HEK293 (cell line): Measurements from ENCODE around the gene DUXA.
A peak's percentile ranks its signal among the peaks of the same experiment; 100 is the strongest.
"Not testable (repeated sequence)": the region's sequence is repeated elsewhere in the genome, so short reads cannot be mapped to it uniquely, and the experiment has no call there.

Source experiments
- CTCF ChIA-PET: fragments of 350-600 bp; formaldehyde crosslinking; extraction: SDS; loops from one replicate; lab custom pipeline; 2021; ENCODE audit warnings: antibody characterized with exemption; lab: Yijun Ruan, JAX
- POLR2A ChIA-PET: fragments of 300-600 bp; formaldehyde crosslinking; extraction: SDS; loops from one replicate; lab custom pipeline; 2020; ENCODE audit warnings: antibody characterized with exemption, inconsistent platforms; lab: Yijun Ruan, JAX
- H3K27ac ChIP-seq: fragments of 200-500 bp; sonication (Bioruptor generic); 2 replicates; pipeline ENCODE4 v1.5.1; 2014; ENCODE audit warnings: low read depth, low read length, control low read depth, inconsistent platforms; ENCODE audit errors: extremely low read depth
- H3K36me3 ChIP-seq, 2 experiments: fragments of 200-500 bp in 1 of 2; sonication (Bioruptor generic) in 1 of 2; 1 replicate in 1 of 2; 2 replicates in 1 of 2; pipeline ENCODE4 v1.5.1; 2014 to 2017; ENCODE audit warnings: inconsistent platforms in 2 of 2, low read length in 2 of 2; ENCODE audit not compliant: control insufficient read depth in 2 of 2, insufficient read depth in 1 of 2
- H3K4me1 ChIP-seq: fragments of 200-500 bp; sonication (Bioruptor generic); 2 replicates; pipeline ENCODE4 v1.5.1; 2014; ENCODE audit warnings: mild to moderate bottlenecking, low read length, inconsistent platforms; ENCODE audit not compliant: control insufficient read depth, insufficient read depth
- H3K4me3 ChIP-seq: 2 replicates; pipeline ENCODE4 v1.5.1; 2011; ENCODE audit warnings: low read depth, mild to moderate bottlenecking, control low read depth, low read length, moderate library complexity
- H3K9me3 ChIP-seq: fragments of 200-500 bp; sonication (Bioruptor generic); 2 replicates; pipeline ENCODE4 v1.5.1; 2014; ENCODE audit warnings: low read depth, low read length, inconsistent platforms; ENCODE audit not compliant: control insufficient read depth, insufficient read depth
- IKZF3 ChIP-seq: fragments of 450-650 bp; IDR thresholded peaks from 2 replicates; pipeline ENCODE4 v1.5.0; 2018; ENCODE audit warnings: missing biosample characterization, mild to moderate bottlenecking, missing genetic modification characterization, moderate library complexity
- PATZ1 ChIP-seq: fragments of 450-650 bp; formaldehyde crosslinking; IDR thresholded peaks from 2 replicates; pipeline ENCODE4 v1.5.1; 2016; ENCODE audit warnings: missing biosample characterization, missing genetic modification characterization
- PBX3 ChIP-seq: sonication (generic); formaldehyde crosslinking; IDR thresholded peaks from 2 replicates; pipeline ENCODE4 v1.8.1; 2022; ENCODE audit warnings: mild to moderate bottlenecking, moderate library complexity, missing genetic modification reagents
- REST ChIP-seq: fragments of 450-650 bp; formaldehyde crosslinking; IDR thresholded peaks from 2 replicates; pipeline ENCODE4 v1.5.1; 2016; ENCODE audit warnings: missing biosample characterization, missing genetic modification characterization
- YY1 ChIP-seq: fragments of 450-650 bp; formaldehyde crosslinking; IDR thresholded peaks from 2 replicates; pipeline ENCODE4 v1.5.1; 2018; ENCODE audit warnings: missing biosample characterization, missing genetic modification characterization
- ZBTB11 ChIP-seq: fragments of 450-650 bp; formaldehyde crosslinking; conservative IDR thresholded peaks from 2 replicates; pipeline ENCODE4 v1.5.1; 2016; ENCODE audit warnings: low read depth, missing biosample characterization, missing genetic modification characterization
- ZEB2 ChIP-seq: fragments of 450-650 bp; formaldehyde crosslinking; IDR thresholded peaks from 2 replicates; pipeline ENCODE4 v1.5.1; 2016; ENCODE audit warnings: missing biosample characterization, missing genetic modification characterization
- ZNF112 ChIP-seq: fragments of 450-650 bp; formaldehyde crosslinking; IDR thresholded peaks from 2 replicates; pipeline ENCODE4 v1.5.0; 2017; ENCODE audit warnings: missing biosample characterization, missing genetic modification characterization
- ZNF157 ChIP-seq: fragments of 450-650 bp; formaldehyde crosslinking; IDR thresholded peaks from 2 replicates; pipeline ENCODE4 v1.5.1; 2016; ENCODE audit warnings: missing biosample characterization, missing genetic modification characterization
- ZNF214 ChIP-seq: fragments of 450-650 bp; formaldehyde crosslinking; IDR thresholded peaks from 2 replicates; pipeline ENCODE4 v1.5.1; 2017; ENCODE audit warnings: missing biosample characterization, mild to moderate bottlenecking, missing genetic modification characterization, borderline replicate concordance
- ZNF23 ChIP-seq: fragments of 450-650 bp; formaldehyde crosslinking; IDR thresholded peaks from 2 replicates; pipeline ENCODE4 v1.5.1; 2016; ENCODE audit warnings: missing biosample characterization, missing genetic modification characterization, borderline replicate concordance
- ZNF274 ChIP-seq, 2 experiments: fragments of 200-500 bp in 1 of 2; fragments of 450-650 bp in 1 of 2; sonication (Bioruptor generic) in 1 of 2; formaldehyde crosslinking in 1 of 2; IDR thresholded peaks; 2 replicates each; pipeline versions ENCODE4 v1.5.1 to v1.6.1; 2014 to 2016; ENCODE audit warnings: borderline replicate concordance in 1 of 2, inconsistent platforms in 1 of 2, low read length in 1 of 2, missing biosample characterization in 1 of 2, missing genetic modification characterization in 1 of 2
- ZNF292 ChIP-seq: fragments of 450-650 bp; formaldehyde crosslinking; IDR thresholded peaks from 2 replicates; pipeline ENCODE4 v1.5.1; 2016; ENCODE audit warnings: low read depth, missing biosample characterization, missing genetic modification characterization, borderline replicate concordance
- ZNF501 ChIP-seq: fragments of 450-650 bp; formaldehyde crosslinking; IDR thresholded peaks from 2 replicates; pipeline ENCODE4 v1.5.1; 2016; ENCODE audit warnings: missing biosample characterization, missing genetic modification characterization
- ZNF600 ChIP-seq: fragments of 450-650 bp; formaldehyde crosslinking; IDR thresholded peaks from 2 replicates; pipeline ENCODE4 v1.5.1; 2016; ENCODE audit warnings: missing biosample characterization, missing genetic modification characterization
- ZNF629 ChIP-seq: fragments of 450-650 bp; formaldehyde crosslinking; IDR thresholded peaks from 2 replicates; pipeline ENCODE4 v1.5.1; 2017; ENCODE audit warnings: missing biosample characterization, missing genetic modification characterization
- ZNF654 ChIP-seq: fragments of 450-650 bp; formaldehyde crosslinking; IDR thresholded peaks from 2 replicates; pipeline ENCODE4 v1.5.1; 2016; ENCODE audit warnings: low read depth, missing biosample characterization, missing genetic modification characterization
- ZSCAN30 ChIP-seq: fragments of 450-650 bp; IDR thresholded peaks from 2 replicates; pipeline ENCODE4 v1.5.1; 2018; ENCODE audit warnings: missing biosample characterization, mild to moderate bottlenecking, missing genetic modification characterization, moderate library complexity

The DUXA gene

GRCh38 chr19:57197874-57198273 is 30.6 kb upstream of the DUXA start:
- peak; percentile 94 for TF ChIP-seq ZNF157 (tag by site-specific recombination)
- H3K4me1 ChIP-seq, H3K9me3 ChIP-seq, H3K27ac ChIP-seq, H3K4me3 ChIP-seq, POLR2A ChIA-PET, CTCF ChIA-PET: not testable (repeated sequence)
- H3K36me3 ChIP-seq = peaks cover 38 to 85% of the 10 kb centered on the region in 2 experiments

GRCh38 chr19:57192993-57193392 is 25.7 kb upstream of the DUXA start:
- H3K4me1 ChIP-seq = no peaks in the 10 kb centered on the region
- ChIA-PET POLR2A (no interaction called here), CTCF (interaction anchor here (0.6 kb wide), 1 partner anchor 8 kb away, joined by 3 read pairs; no protein-coding TSS in a partner anchor)
- TF ChIP-seq IKZF3 (no peak), ZNF23 (tag by site-specific recombination) (no peak), ZNF112 (tag by site-specific recombination) (no peak), PBX3 (no peak), ZNF629 (tag by site-specific recombination) (no peak), ZNF274 (IDR thresholded peaks at IDR 0.05; ENCODE audit: low read length) (no peak), ZNF274 (tag by site-specific recombination; IDR thresholded peaks at IDR 0.05; ENCODE audit: borderline replicate concordance) (no peak), REST (tag by site-specific recombination) (no peak), ZNF214 (tag by site-specific recombination) (no peak), ZNF654 (no peak), ZBTB11 (no peak), YY1 (tag by site-specific recombination) (no peak), PATZ1 (no peak), ZNF600 (tag by site-specific recombination) (no peak), ZNF292 (tag by site-specific recombination) (no peak), ZSCAN30 (tag by site-specific recombination) (no peak), ZNF501 (tag by site-specific recombination) (no peak), ZEB2 (tag by site-specific recombination) (no peak)
- H3K27ac ChIP-seq = no peak overlapping the region
- H3K36me3 ChIP-seq = peaks cover 27 to 52% of the 10 kb centered on the region in 2 experiments
- peak overlapping the region; percentile 97 for H3K4me3 ChIP-seq
- peaks cover 6% of the 10 kb centered on the region; the same call in 1 of the 2 replicates for H3K9me3 ChIP-seq
